SK-N-SH (cell line): ENCODE results near the gene LIN28B. TPM values are rescaled to one million over a fixed set of nuclear protein-coding genes. Genes with fewer than 3 reads are reported as not detected.
"Not testable (repeated sequence)": the region's sequence is repeated elsewhere in the genome, so short reads cannot be mapped to it uniquely, and the experiment has no call there.

ENCODE experiments used
- CTCF ChIA-PET: fragments of 300-600, 350-600 bp; formaldehyde crosslinking; extraction: SDS; loops from one replicate; lab custom pipeline; 2021; lab: Yijun Ruan, JAX
- POLR2A ChIA-PET: fragments of 350-600 bp; sonication (Branson Sonifier 250); formaldehyde crosslinking; extraction: SDS; loops from one replicate; lab custom pipeline; 2020; ENCODE audit warnings: antibody characterized with exemption, inconsistent platforms; lab: Yijun Ruan, JAX
- DNase-seq: peaks from one replicate; pipeline ENCODE4 v3.0.0; 2012
- H2AFZ ChIP-seq: fragments of 200-600 bp; sonication (generic); 2 replicates; pipeline ENCODE4 v1.8.1; 2016; ENCODE audit warnings: antibody characterized with exemption, mild to moderate bottlenecking, low read depth
- H3F3A ChIP-seq: fragments of 200-600 bp; sonication (generic); replicated peaks from 2 replicates; pipeline ENCODE3; 2016; ENCODE audit warnings: antibody characterized with exemption, mild to moderate bottlenecking; ENCODE audit not compliant: insufficient read depth
- H3K27ac ChIP-seq, 2 experiments: fragments of 200-500 bp in 1 of 2; fragments of 200-600 bp in 1 of 2; sonication (Bioruptor generic) in 1 of 2; sonication (generic), shearing (Covaris generic) in 1 of 2; 2 replicates each; pipeline versions ENCODE4 v1.5.1 to v1.6.1; 2014 to 2016; ENCODE audit warnings: low read depth in 2 of 2, inconsistent platforms in 1 of 2, low read length in 1 of 2, mild to moderate bottlenecking in 1 of 2, mixed read lengths in 1 of 2
- H3K27me3 ChIP-seq: fragments of 200-600 bp; sonication (generic), shearing (Covaris generic); 2 replicates; pipeline ENCODE4 v1.6.1; 2016; ENCODE audit warnings: mixed run types; ENCODE audit not compliant: insufficient read depth
- H3K36me3 ChIP-seq, 2 experiments: fragments of 200-500 bp in 1 of 2; fragments of 200-600 bp in 1 of 2; sonication (Bioruptor generic) in 1 of 2; sonication (generic) in 1 of 2; replicated peaks in 1 of 2; 2 replicates each; pipeline versions ENCODE3 to v1.5.1; 2014 to 2016; ENCODE audit warnings: low read length in 1 of 2, mild to moderate bottlenecking in 1 of 2; ENCODE audit not compliant: insufficient read depth in 2 of 2, control insufficient read depth in 1 of 2
- H3K4me1 ChIP-seq, 2 experiments: fragments of 200-500 bp in 1 of 2; fragments of 200-600 bp in 1 of 2; sonication (Bioruptor generic) in 1 of 2; sonication (generic), shearing (Covaris generic) in 1 of 2; 2 replicates each; pipeline versions ENCODE4 v1.5.1 to v1.6.1; 2014 to 2016; ENCODE audit warnings: low read depth in 1 of 2, low read length in 1 of 2, mixed run types in 1 of 2; ENCODE audit not compliant: insufficient read depth in 2 of 2, control insufficient read depth in 1 of 2
- H3K4me2 ChIP-seq: fragments of 200-600 bp; sonication (generic), shearing (Covaris generic); 2 replicates; pipeline ENCODE4 v1.6.1; 2017; ENCODE audit warnings: mixed run types
- H3K4me3 ChIP-seq, 2 experiments: fragments of 200-500 bp in 1 of 2; fragments of 200-600 bp in 1 of 2; sonication (Bioruptor generic) in 1 of 2; sonication (generic), shearing (Covaris generic) in 1 of 2; 2 replicates each; pipeline versions ENCODE4 v1.5.1 to v1.8.1; 2014 to 2016; ENCODE audit warnings: low read depth in 2 of 2, inconsistent platforms in 1 of 2, low read length in 1 of 2, mild to moderate bottlenecking in 1 of 2, mixed read lengths in 1 of 2, moderate library complexity in 1 of 2
- H3K79me2 ChIP-seq: fragments of 200-600 bp; sonication (generic); 2 replicates; pipeline ENCODE4 v1.8.1; 2017; ENCODE audit warnings: mild to moderate bottlenecking; ENCODE audit not compliant: insufficient read depth
- H3K9ac ChIP-seq: fragments of 200-600 bp; sonication (generic); 2 replicates; pipeline ENCODE4 v1.6.1; 2017; ENCODE audit warnings: mixed run types
- H3K9me2 ChIP-seq: fragments of 200-600 bp; sonication (generic); 2 replicates; pipeline ENCODE4 v1.6.1; 2017; ENCODE audit warnings: mixed run types
- H3K9me3 ChIP-seq: fragments of 200-600 bp; sonication (generic); 2 replicates; pipeline ENCODE4 v1.6.1; 2017; ENCODE audit warnings: mixed run types, mild to moderate bottlenecking, moderate library complexity
- H4K20me1 ChIP-seq: fragments of 200-600 bp; sonication (generic); 2 replicates; pipeline ENCODE4 v1.6.1; 2017; ENCODE audit warnings: mild to moderate bottlenecking, mixed run types; ENCODE audit not compliant: insufficient read depth
- FOSL2 ChIP-seq: IDR thresholded peaks from 2 replicates; pipeline ENCODE4 v1.4.0; 2012; ENCODE audit warnings: low read depth, mild to moderate bottlenecking, moderate library complexity, borderline replicate concordance
- JUND ChIP-seq: IDR thresholded peaks from 2 replicates; pipeline ENCODE4 v1.4.0; 2012
- NFIC ChIP-seq: IDR thresholded peaks from 2 replicates; pipeline ENCODE4 v1.4.0; 2012; ENCODE audit warnings: borderline replicate concordance
- RAD21 ChIP-seq: IDR thresholded peaks from 2 replicates; pipeline ENCODE4 v1.6.1; 2012; ENCODE audit warnings: mild to moderate bottlenecking, low read length
- RFX5 ChIP-seq: IDR thresholded peaks from 2 replicates; pipeline ENCODE4 v1.6.1; 2012; ENCODE audit warnings: mild to moderate bottlenecking, improper control_type of control experiment, low read length
- TEAD4 ChIP-seq: IDR thresholded peaks from 2 replicates; pipeline ENCODE4 v1.4.0; 2012; ENCODE audit warnings: mild to moderate bottlenecking, borderline replicate concordance; ENCODE audit not compliant: insufficient read depth
- YY1 ChIP-seq: IDR thresholded peaks from 2 replicates; pipeline ENCODE4 v1.4.0; 2012; ENCODE audit warnings: low read depth, mild to moderate bottlenecking
- WGBS: methylation state at CpG from one replicate; pipeline ENCODE4 v1.1.6; 2017; ENCODE audit warnings: low lambda C conversion rate; 5-methylcytosine and 5-hydroxymethylcytosine counted together
- polyA plus RNA-seq, 3 experiments: library from polyadenylated mRNA; depleted of rRNA; stranded (reverse); fragments of >200 nt; gene quantifications; 2 replicates each; pipeline ENCODE4 v1.2.3, GENCODE V29; 2012
- TF ChIP-seq, protein P1 (sequence below): fragments of 200-600 bp; sonication (generic); IDR thresholded peaks from 2 replicates; pipeline ENCODE4 v1.6.1; 2017; ENCODE audit warnings: antibody characterized with exemption, mild to moderate bottlenecking, moderate library complexity
- TF ChIP-seq, protein P2 (sequence below): IDR thresholded peaks from 2 replicates; pipeline ENCODE4 v1.6.1; 2012; ENCODE audit warnings: mild to moderate bottlenecking, low read depth, low read length, moderate library complexity
- TF ChIP-seq, protein P3 (sequence below): IDR thresholded peaks from 2 replicates; pipeline ENCODE4 v1.4.0; 2012; ENCODE audit warnings: low read depth, borderline replicate concordance

The LIN28B gene
- polyA plus RNA-seq, 1 of the 3 experiments (the other 2 are of a cell fraction): 0.67 TPM

DNA sequence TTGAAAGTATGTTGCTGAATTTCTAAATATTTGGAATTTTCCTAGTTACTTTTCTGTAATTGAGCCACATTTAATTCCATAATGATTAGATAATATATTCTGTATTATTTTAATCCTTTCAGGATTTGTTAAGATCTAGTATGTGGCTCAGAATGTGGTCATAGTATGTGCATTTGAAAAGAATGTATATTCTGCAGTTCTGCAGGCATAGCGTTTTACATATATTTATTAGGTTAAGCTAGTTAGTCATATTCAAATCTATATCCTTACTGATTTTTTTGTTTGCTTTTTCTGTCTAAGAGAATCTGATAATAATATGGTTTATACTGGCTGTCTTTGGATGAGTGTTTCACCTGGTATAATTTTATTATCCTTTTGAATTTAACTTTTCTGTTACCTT is 33.2 kb downstream of the LIN28B start (continued):
- TF ChIP-seq, protein P1, sequence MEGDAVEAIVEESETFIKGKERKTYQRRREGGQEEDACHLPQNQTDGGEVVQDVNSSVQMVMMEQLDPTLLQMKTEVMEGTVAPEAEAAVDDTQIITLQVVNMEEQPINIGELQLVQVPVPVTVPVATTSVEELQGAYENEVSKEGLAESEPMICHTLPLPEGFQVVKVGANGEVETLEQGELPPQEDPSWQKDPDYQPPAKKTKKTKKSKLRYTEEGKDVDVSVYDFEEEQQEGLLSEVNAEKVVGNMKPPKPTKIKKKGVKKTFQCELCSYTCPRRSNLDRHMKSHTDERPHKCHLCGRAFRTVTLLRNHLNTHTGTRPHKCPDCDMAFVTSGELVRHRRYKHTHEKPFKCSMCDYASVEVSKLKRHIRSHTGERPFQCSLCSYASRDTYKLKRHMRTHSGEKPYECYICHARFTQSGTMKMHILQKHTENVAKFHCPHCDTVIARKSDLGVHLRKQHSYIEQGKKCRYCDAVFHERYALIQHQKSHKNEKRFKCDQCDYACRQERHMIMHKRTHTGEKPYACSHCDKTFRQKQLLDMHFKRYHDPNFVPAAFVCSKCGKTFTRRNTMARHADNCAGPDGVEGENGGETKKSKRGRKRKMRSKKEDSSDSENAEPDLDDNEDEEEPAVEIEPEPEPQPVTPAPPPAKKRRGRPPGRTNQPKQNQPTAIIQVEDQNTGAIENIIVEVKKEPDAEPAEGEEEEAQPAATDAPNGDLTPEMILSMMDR: no peak
- TF ChIP-seq, protein P2, sequence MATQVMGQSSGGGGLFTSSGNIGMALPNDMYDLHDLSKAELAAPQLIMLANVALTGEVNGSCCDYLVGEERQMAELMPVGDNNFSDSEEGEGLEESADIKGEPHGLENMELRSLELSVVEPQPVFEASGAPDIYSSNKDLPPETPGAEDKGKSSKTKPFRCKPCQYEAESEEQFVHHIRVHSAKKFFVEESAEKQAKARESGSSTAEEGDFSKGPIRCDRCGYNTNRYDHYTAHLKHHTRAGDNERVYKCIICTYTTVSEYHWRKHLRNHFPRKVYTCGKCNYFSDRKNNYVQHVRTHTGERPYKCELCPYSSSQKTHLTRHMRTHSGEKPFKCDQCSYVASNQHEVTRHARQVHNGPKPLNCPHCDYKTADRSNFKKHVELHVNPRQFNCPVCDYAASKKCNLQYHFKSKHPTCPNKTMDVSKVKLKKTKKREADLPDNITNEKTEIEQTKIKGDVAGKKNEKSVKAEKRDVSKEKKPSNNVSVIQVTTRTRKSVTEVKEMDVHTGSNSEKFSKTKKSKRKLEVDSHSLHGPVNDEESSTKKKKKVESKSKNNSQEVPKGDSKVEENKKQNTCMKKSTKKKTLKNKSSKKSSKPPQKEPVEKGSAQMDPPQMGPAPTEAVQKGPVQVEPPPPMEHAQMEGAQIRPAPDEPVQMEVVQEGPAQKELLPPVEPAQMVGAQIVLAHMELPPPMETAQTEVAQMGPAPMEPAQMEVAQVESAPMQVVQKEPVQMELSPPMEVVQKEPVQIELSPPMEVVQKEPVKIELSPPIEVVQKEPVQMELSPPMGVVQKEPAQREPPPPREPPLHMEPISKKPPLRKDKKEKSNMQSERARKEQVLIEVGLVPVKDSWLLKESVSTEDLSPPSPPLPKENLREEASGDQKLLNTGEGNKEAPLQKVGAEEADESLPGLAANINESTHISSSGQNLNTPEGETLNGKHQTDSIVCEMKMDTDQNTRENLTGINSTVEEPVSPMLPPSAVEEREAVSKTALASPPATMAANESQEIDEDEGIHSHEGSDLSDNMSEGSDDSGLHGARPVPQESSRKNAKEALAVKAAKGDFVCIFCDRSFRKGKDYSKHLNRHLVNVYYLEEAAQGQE: no peak
- TF ChIP-seq FOSL2 (no peak), RAD21 (no peak), JUND (no peak), TEAD4 (no peak), NFIC (no peak), YY1 (no peak), RFX5 (no peak)
- TF ChIP-seq, protein P3, sequence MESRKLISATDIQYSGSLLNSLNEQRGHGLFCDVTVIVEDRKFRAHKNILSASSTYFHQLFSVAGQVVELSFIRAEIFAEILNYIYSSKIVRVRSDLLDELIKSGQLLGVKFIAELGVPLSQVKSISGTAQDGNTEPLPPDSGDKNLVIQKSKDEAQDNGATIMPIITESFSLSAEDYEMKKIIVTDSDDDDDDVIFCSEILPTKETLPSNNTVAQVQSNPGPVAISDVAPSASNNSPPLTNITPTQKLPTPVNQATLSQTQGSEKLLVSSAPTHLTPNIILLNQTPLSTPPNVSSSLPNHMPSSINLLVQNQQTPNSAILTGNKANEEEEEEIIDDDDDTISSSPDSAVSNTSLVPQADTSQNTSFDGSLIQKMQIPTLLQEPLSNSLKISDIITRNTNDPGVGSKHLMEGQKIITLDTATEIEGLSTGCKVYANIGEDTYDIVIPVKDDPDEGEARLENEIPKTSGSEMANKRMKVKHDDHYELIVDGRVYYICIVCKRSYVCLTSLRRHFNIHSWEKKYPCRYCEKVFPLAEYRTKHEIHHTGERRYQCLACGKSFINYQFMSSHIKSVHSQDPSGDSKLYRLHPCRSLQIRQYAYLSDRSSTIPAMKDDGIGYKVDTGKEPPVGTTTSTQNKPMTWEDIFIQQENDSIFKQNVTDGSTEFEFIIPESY: no peak

DNA sequence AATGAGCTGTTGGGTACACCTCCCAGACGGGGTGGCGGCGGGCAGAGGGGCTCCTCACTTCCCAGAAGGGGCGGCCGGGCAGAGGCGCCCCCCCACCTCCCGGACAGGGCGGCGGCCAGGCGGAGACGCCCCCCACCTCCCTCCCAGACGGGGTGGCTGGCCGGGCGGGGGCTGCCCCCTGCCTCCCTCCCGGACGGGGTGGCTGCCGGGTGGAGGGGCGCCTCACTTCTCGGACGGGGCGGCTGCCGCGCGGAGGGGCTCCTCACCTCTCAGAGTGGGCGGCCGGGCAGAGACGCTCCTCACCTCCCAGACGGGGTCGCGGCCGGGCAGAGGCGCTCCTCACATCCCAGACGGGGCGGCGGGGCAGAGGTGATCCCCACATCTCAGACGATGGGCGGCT is 34.2 kb downstream of the LIN28B start:
- 97% methylated on average over 31 of the region's 37 CpGs for WGBS
- CTCF ChIA-PET: interaction anchor here (8.0 kb wide), 1 partner anchor 88 kb away, joined by 54 read pairs; no protein-coding TSS in a partner anchor
- H3K9me3 ChIP-seq, H3K79me2 ChIP-seq, H3K4me1 ChIP-seq, POLR2A ChIA-PET, H3K9me2 ChIP-seq, H3K4me2 ChIP-seq, H3K27ac ChIP-seq, H2AFZ ChIP-seq, H3K36me3 ChIP-seq, H3K27me3 ChIP-seq, H3F3A ChIP-seq, DNase-seq, H4K20me1 ChIP-seq, H3K4me3 ChIP-seq, H3K9ac ChIP-seq: not testable (repeated sequence)

DNA sequence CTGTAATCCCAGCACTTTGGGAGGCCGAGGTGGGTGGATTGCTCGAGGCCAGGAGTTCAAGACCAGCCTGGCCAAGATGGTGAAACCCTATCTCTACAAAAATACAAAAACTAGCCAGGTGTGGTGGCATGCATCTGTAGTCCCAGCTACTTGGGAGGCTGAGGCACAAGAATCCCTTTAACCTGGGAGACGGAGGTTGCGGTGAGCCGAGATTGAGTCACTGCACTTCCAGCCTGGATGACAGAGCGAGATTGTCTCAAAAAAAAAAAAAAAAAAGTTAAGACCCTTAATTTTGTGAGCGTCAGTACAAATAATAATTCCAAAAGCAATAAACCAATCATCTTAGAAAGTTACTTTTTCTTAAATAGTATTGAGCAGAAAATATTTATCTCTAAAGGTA is 36.7 kb downstream of the LIN28B start:
- H3K4me2 ChIP-seq, H2AFZ ChIP-seq, H3K79me2 ChIP-seq, H3K9me2 ChIP-seq, DNase-seq, H3K4me3 ChIP-seq, H4K20me1 ChIP-seq, H3K9ac ChIP-seq, H3K9me3 ChIP-seq, H3K36me3 ChIP-seq, H3F3A ChIP-seq, H3K27me3 ChIP-seq, H3K27ac ChIP-seq, POLR2A ChIA-PET, H3K4me1 ChIP-seq: not testable (repeated sequence)
- WGBS: 90% methylated on average over 7 of the region's 7 CpGs
- CTCF ChIA-PET: interaction anchor here (1.5 to 8.0 kb wide), 3 partner anchors 12 to 94 kb away, joined by 4 to 54 read pairs (median 8); no protein-coding TSS in a partner anchor
